GM21619 (cell line): Measurements from ENCODE around the gene RELN.

Experiments
- ATAC-seq: cut with Tn5 transposase; IDR thresholded peaks from one replicate; pipeline ENCODE4 v1.9.1; 2021; ENCODE audit not compliant: unreplicated experiment

The RELN gene

DNA sequence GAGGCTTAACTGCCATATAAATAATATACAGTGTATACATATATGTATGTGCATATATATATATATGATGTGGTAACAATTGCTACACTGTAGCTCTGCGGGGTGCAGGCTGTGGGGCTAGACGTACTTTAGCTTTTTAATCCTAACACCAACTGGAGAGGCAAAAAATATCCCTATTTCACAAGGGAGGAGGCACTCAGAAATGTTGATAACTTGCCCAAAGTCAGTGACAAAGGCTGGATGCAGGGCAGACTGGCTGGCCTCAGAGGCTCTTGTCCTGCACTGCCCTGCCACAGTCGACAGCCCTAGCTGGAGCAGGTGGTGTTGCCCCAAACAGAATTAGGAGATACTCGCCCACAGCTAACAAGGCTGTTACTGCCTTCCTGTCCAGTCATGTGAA is 1.5 kb upstream of the RELN start:
- ATAC-seq = no peak

GRCh38 chr7:103989785-103990767 is 618 bp upstream of the RELN start:
- no peak for ATAC-seq

DNA sequence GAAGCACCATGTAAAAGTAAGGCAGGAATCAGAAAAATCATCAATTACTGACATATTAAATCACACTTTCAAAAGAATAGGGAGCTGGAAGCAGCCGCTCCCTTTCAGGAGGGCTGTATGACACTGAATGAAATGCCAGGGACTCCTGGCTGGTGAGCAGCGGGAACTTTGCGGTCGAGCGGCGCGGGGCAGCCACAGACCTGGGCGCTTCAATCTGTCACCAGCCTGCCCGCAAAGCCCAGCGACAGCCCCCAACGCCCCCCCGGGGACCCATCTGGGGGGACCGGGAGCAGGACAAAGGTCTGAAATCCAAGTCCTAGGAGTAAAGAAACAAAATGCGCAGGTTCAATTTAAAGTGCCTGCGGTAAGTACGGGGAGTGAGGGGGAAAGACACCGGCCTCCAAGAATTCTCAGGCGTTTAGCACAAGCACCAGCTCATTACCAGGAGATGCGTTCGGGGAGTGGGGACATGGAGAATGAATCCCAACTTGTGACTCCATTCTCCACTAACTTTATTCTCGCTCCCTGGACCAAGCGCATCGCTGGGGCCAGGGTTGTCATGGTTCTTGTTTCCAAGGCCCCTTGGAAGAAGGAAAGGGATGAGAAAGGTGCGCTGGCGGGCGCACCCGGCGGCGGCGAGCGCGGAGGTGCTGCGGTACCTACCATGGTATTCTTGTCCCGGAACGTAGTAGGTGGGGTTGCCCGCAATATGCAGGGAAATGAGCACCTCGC is 824 bp downstream of the RELN start:
- ATAC-seq = no peak

DNA sequence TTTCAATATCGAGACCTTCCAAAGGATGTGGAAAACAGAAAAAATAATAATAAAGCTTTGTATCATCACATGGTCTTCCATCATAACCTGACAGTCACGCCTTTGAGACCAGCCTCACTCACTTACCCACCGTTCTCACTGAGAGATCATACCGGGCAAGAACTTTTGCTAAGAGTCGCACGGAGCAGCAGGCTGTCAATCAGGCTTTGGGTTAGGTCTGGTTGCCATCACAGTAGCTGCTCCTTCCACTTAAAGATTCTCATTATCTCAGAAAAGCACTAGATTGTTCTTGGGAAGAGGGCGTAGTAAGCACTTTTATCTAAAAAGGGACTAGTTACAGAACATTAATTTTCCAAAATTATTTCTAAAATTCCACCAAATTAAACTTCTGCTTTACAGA is 2.0 kb downstream of the RELN start:
- ATAC-seq = no peak

DNA sequence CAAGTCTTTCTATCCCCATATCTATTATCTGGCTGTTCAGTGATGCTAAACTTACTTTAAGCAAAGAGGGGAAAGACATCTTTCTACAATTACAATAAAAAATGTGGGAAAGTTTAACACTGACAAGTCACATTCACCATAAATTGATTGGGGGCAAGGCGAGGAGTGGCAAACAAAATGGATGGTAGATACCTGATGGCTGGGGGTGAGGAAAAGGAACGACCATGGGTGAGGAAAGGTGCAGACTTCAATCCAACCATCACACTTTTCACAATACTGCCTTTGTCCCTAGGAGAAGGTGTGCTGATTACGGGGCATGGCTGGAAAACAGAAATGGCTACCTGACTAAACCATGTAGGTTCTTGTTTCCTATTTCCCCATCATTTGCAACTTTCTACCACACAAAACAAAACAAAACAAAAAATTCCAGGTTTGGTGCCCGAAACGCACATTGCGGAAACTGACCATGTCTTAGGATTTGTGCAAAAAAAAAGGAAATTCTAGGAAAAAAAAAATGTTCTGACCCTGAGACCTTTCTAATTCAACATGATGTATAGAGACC is 3.8 kb downstream of the RELN start:
- ATAC-seq = no peak

DNA sequence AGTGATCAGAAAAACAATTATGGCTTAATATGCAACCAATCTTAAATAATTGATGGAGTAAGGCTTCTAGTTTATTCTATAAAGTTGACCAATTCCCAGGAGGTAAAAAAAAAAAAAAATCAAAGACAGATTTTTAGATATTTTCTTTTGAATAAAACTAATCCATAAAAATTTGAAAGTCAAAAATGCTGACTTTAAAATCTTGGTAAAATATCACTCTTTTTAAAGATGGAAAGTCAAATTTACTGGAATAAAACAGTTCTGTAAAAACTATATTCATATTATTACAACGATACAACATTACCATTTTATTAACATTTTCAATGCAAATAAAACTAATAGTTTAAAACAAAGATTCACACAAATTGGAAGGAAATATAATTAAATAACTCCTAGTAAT is 5.4 kb downstream of the RELN start:
- ATAC-seq = no peak

DNA sequence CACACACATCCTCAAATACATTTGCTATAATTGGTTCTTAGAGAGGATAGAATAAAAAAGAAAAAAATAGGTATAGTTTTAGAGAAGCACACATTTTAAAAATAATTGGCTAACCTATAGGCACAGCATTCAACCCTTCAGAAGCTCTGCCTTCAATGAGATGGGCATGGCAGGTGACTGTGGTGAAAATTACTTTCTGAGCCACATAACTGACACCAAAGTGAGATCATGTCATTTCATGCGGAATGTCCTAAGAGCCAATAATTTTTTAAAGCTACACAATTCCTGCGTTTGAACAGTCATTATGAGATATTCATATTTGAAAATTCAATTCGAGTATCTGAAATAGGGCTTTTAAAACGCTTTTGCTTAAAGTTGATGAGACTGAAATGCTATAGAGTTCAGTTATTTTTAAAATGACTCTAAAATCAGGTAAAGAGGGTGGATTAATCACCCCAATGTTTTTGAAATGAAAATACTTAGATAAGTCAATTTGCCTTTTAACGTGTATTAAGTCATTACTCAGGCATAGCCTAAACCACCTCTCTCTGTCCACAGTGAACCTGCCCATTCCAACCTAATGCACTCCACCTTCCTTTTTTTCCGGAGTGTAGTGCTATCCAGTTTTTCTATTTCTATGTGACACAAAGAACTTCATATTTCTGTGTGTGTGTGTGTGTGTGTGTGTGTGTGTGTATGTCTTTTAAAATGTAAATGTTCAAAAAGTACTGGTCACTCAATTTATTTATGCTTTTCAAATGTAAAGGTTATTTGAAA is 6.1 kb downstream of the RELN start:
- ATAC-seq = no peak

DNA sequence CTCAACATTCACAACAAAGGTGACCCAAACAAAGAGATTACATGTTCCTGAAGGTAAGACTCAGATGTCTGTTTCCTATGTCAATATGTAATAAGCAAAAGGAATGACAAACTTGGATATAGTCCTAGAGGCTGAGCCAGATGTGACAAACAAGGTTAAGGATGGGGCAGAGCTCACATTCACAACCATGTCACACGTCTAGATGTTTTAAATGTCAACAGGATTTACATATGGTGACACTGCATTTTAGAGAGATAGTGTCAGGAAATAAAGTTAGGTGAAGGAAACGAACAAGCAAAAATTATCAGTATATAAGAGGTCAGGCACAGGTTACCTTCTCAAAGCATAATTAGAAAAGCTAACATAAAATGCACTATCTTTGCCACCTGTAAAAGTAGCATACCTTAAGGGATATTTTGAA is 8.4 kb downstream of the RELN start:
- ATAC-seq = no peak

DNA sequence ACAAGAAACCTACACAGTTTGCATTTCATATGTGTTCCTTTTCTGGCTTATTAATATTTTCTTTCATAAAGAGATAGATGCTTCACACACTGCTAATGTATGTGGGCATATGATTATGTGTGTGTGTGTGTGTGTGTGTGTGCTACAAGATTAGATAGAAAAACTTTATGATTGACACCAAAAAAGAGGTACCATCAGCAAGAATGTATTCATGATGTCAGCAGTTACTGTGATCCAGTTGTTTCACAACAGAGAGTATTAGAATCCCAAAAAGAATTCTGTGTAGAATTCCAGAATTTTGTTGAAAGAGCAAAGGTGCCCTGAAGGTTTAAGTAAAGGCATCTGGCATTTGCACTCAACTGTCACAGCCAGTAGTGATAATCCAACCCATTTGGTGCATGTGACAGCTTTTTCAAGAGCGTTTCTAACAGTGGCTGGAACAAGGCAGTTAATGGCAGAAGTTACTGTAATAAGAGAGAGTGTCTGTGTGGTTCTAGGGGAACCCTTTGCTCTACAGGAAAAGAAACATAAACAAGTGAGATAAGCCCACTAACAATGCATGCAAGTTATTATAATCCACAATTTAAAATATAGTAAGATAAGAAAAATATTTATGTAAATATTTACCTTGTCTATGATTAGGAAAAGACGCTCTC is 16.6 kb downstream of the RELN start:
- ATAC-seq = no peak

DNA sequence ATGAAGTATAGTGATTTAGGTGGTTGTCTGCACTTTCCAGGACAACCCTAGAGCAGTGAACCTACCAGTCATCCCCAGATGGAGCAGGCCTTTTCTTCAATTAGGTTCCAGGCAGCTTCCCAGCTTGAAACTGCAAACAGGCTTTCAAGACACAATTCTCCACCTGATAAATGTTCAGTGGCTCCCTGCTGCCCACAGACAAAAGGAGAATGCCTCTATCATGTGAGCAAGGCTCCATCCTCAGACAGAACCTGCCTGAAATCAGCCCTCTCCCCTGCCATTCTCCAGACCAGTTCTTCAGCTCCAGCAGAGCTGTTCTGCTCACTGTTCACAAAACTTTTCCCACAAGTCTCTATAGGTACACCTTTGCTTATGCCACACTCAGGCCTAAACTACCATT is 22.1 kb downstream of the RELN start:
- no peak for ATAC-seq

GRCh38 chr7:103966593-103967277 is 22.7 kb downstream of the RELN start:
- ATAC-seq = no peak

- ATAC-seq = no peak
Measured at GRCh38 chr7:103964269-103964668, 25.2 kb downstream of the RELN start.

DNA sequence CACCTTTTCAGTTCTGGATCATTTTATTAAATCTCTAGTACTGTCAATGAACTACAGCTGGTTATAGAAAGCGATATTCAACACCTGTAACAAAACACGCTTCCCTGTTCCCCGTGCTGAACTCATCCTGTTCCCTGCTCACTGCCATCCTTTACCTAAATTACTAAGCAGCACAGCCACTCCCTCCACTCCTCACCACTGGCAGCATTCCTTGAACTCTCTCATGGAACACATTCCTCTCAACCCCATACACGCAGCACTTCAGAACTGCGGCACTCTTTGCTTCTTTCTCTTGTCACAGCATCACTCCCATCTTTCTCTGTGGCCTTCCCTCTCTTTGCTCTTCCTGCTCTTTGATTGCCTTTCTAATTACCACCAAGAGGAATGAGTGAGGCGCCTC is 27.4 kb downstream of the RELN start:
- no peak for ATAC-seq

GRCh38 chr7:103958284-103958818 is 31.1 kb downstream of the RELN start:
- ATAC-seq = no peak

DNA sequence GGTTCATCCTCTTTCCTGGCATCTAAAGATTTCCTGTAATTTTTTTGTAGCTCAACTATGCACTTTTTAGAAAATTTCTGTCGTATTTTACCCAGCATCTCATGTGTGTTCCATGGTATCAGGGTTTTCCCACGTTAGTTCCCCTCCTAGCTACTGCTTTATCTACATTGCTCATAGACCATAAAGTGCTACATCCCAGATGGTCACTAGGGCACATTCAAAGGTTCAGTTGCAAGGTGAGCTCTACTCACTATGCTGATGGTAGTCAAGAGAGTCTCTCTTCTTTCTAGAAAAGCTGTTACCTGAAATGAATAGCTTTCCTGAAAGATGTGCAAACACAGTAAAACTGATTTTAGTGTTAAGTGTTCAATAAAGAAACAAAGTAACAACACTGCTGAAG is 33.5 kb downstream of the RELN start:
- ATAC-seq = no peak

- no peak for ATAC-seq
Measured at GRCh38 chr7:103952408-103952807, 37.0 kb downstream of the RELN start.

DNA sequence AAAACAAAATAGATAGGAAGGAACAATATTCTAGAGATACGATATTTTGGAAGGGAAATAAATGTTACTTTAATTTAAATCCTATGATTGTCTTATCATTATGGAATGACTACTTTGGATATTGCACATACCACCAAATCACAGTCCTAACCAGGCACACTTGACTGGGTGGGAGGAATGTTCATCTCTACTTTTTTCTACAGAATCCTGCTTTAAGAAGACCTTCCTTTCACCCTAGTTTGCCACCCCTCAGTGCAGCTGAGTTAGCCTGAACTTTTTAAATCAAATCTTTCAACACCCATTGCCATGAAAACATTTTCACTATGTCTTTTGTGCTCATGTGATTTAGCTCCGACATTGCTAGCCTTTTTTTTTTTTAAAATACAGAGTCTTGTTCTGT is 38.1 kb downstream of the RELN start:
- ATAC-seq = no peak

GRCh38 chr7:103949374-103949773 is 40.1 kb downstream of the RELN start:
- no peak for ATAC-seq

DNA sequence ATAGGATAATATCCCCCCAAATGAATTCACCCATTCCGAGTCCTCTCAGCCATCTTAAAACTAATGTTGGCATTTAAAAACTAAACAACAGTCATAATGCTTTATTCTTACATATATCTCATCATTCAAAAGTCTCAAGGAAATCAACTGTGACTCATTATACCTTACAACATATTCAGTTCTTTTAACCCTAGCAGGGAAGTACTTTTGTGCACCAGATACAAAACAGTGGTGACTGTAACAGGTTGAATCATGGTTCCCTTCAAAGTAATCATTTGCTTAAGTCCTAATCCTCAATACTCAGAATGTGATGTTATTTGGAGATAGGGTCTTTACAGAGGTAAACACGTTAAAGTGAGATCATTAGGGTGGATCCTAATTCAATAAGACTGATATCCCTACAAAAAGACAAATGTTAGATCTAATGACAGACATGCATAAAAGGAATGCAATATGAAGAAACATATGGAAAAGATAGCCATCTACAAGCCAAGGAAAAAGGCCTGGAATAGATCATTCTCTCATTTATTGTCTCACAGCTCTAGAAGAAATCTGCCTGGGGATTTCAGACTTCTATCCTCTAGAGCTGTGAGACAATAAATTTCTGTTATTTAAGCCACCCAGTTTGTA is 42.3 kb downstream of the RELN start:
- no peak for ATAC-seq
